DOHH2 (cell line): Measurements from ENCODE around the gene EFNA3.

ENCODE experiments used
- H3F3A ChIP-seq: fragments of 200-600 bp; sonication (generic), shearing (Covaris generic); 2 replicates; pipeline ENCODE4 v1.6.0; 2016; ENCODE audit warnings: antibody characterized with exemption, mild to moderate bottlenecking; ENCODE audit not compliant: control insufficient read depth, insufficient read depth
- H3K27ac ChIP-seq: fragments of 200-600 bp; sonication (generic); 2 replicates; pipeline ENCODE4 v1.5.1; 2014; ENCODE audit warnings: low read depth, mild to moderate bottlenecking, low read length, moderate library complexity
- H3K27me3 ChIP-seq: fragments of 200-600 bp; sonication (generic); 2 replicates; pipeline ENCODE4 v1.6.1; 2014; ENCODE audit warnings: mild to moderate bottlenecking, low read length, mixed read lengths; ENCODE audit not compliant: control insufficient read depth
- H3K36me3 ChIP-seq: fragments of 200-600 bp; sonication (generic); 2 replicates; pipeline ENCODE4 v1.6.1; 2014; ENCODE audit warnings: mild to moderate bottlenecking, low read length, moderate library complexity, mixed read lengths; ENCODE audit not compliant: control insufficient read depth
- H3K4me1 ChIP-seq: fragments of 200-600 bp; sonication (generic); 2 replicates; pipeline ENCODE4 v1.6.1; 2014; ENCODE audit warnings: mild to moderate bottlenecking, low read length, mixed read lengths; ENCODE audit not compliant: control insufficient read depth
- H3K4me2 ChIP-seq: fragments of 200-600 bp; sonication (generic); 2 replicates; pipeline ENCODE4 v1.6.0; 2014; ENCODE audit warnings: mild to moderate bottlenecking, low read length, moderate library complexity
- H3K4me3 ChIP-seq: fragments of 200-600 bp; sonication (generic); 2 replicates; pipeline ENCODE4 v1.5.1; 2014; ENCODE audit warnings: mild to moderate bottlenecking, low read length, mixed read lengths
- H3K79me2 ChIP-seq: fragments of 200-600 bp; sonication (generic); 2 replicates; pipeline ENCODE4 v1.6.1; 2014; ENCODE audit warnings: mild to moderate bottlenecking, low read length, mixed read lengths; ENCODE audit not compliant: control insufficient read depth
- H3K9me2 ChIP-seq: fragments of 200-600 bp; sonication (generic); replicated peaks from 2 replicates; pipeline ENCODE4 v1.6.1; 2014; ENCODE audit warnings: mild to moderate bottlenecking, low read length, mixed read lengths; ENCODE audit not compliant: control insufficient read depth
- H3K9me3 ChIP-seq: fragments of 200-600 bp; sonication (generic); 2 replicates; pipeline ENCODE4 v1.6.1; 2014; ENCODE audit warnings: antibody characterized with exemption, low read length, mixed read lengths; ENCODE audit not compliant: control insufficient read depth, insufficient read depth
- H4K20me1 ChIP-seq: fragments of 200-600 bp; sonication (generic); 2 replicates; pipeline ENCODE4 v1.6.0; 2014; ENCODE audit warnings: low read depth, mild to moderate bottlenecking, antibody characterized with exemption, low read length, moderate library complexity; ENCODE audit not compliant: control insufficient read depth, insufficient read depth
- CTCF ChIP-seq: fragments of 200-600 bp; sonication (generic); IDR thresholded peaks from one replicate; pipeline ENCODE4 v1.5.1; 2014; ENCODE audit warnings: antibody characterized with exemption, mild to moderate bottlenecking, low read depth, low read length; ENCODE audit not compliant: poor library complexity, severe bottlenecking
- EZH2phosphoT487 ChIP-seq: fragments of 200-600 bp; sonication (generic); IDR thresholded peaks from 2 replicates; pipeline ENCODE4 v1.6.1; 2017; ENCODE audit warnings: borderline replicate concordance, mild to moderate bottlenecking, antibody characterized with exemption, low read length, moderate library complexity, mixed read lengths

EFNA3 gene

GRCh38 chr1:155083052-155083541, 4.5 kb downstream of the EFNA3 start:
- peaks cover 61% of the 10 kb centered on the region for H3K27me3 ChIP-seq
- H3K36me3 ChIP-seq: no peaks in the 10 kb centered on the region
- H3K4me3 ChIP-seq: 0 out of 2 replicates have a peak overlapping the region, but pooled peaks have one; percentile 8
- H3K4me1 ChIP-seq: peaks cover 83% of the 10 kb centered on the region
- H3K9me2 ChIP-seq: no peaks in the 10 kb centered on the region
- peak overlapping the region; percentile 76 for H3K4me2 ChIP-seq
- peaks cover 20% of the 10 kb centered on the region for H3F3A ChIP-seq
- TF ChIP-seq EZH2phosphoT487 (no peak), CTCF (no peak)
- H4K20me1 ChIP-seq: no peaks in the 10 kb centered on the region
- no peaks in the 10 kb centered on the region for H3K79me2 ChIP-seq
- H3K9me3 ChIP-seq: no peaks in the 10 kb centered on the region
- H3K27ac ChIP-seq: no peak overlapping the region

DNA sequence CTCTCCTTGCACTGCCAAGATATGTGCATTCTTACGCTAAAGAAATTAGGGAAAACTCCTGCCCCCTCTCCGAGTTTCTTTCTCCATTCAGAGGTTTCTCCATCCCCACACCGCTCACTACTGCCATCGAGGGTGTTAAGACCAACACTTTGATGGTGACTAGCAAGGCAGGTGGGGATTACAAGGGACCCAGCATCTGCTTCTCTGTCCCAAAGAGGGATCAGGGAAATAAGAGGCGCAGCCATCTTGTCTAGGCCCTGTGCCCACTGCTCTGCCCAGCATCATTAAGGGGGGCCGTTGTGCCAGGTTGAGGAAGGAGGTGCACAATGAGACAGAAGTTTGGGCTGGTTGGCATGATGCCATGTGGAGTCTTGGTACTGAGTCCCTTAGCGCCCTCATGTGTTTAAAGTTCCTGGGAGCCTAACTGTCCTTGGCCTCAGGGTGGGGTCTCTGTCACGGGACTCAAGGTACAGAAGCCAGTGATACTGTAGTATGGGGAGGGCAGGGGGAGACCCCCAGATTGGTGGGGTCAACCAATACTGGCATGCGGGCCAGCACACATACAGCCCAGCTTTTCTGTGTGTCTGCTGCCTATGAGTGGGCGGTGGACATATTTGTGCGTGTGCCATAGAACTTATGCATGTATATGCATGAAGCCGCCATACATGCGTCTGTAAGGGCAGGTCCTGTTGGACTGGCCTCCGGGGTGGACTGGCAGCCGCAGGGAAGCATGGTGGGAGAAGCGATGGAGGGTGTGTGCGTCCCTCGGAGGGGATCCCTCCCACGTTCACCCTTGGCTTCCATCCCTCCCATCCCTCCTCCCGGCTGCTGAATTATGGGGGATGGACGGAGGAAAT, 5.5 kb downstream of the EFNA3 start:
- Histone ChIP-seq H3K9me2 (no peaks in the 10 kb centered on the region), H4K20me1 (no peaks in the 10 kb centered on the region), H3K4me2 (peak overlapping the region; percentile 96), H3K9me3 (no peaks in the 10 kb centered on the region), H3K79me2 (no peaks in the 10 kb centered on the region), H3K27me3 (peaks cover 52% of the 10 kb centered on the region), H3F3A (peaks cover 20% of the 10 kb centered on the region), H3K36me3 (no peaks in the 10 kb centered on the region), H3K4me3 (peak overlapping the region; percentile 87), H3K4me1 (peaks cover 73% of the 10 kb centered on the region), H3K27ac (peak overlapping the region; percentile 90; the same call in 1 of the 2 replicates)
- TF ChIP-seq CTCF: peak; percentile 61
- TF ChIP-seq EZH2phosphoT487: no peak

DNA sequence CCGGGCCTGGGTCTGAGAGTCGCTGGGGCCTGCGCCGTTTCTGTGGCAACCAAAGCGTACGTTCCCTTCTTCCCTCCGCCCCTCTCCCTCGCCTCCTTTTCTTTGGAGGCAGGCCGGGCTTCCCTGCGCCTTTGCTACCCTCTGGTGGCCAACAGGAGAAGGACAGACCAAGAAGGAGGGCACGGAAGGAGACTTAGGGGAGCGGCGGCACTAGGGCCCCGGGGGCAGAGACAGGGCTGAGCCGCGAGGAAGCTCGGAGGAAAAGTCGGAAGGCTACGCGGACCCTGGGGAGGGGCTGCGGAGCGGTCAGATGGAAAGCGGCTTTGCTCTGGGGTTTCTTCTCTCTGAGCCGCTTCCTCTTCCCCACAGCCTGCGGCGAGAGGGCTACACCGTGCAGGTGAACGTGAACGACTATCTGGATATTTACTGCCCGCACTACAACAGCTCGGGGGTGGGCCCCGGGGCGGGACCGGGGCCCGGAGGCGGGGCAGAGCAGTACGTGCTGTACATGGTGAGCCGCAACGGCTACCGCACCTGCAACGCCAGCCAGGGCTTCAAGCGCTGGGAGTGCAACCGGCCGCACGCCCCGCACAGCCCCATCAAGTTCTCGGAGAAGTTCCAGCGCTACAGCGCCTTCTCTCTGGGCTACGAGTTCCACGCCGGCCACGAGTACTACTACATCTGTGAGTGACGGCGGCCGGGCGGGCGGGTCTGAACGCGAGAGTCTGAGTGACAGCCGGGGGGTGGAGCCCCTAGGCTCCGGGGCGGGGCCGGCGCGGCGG, 6.3 kb downstream of the EFNA3 start:
- H3K36me3 ChIP-seq: no peaks in the 10 kb centered on the region
- no peaks in the 10 kb centered on the region for H4K20me1 ChIP-seq
- peak overlapping the region; percentile 90 for H3K27ac ChIP-seq
- peaks cover 44% of the 10 kb centered on the region for H3K27me3 ChIP-seq
- H3K4me1 ChIP-seq: peaks cover 65% of the 10 kb centered on the region
- no peaks in the 10 kb centered on the region for H3K9me2 ChIP-seq
- TF ChIP-seq CTCF (peak; percentile 82), EZH2phosphoT487 (no peak)
- peak overlapping the region; percentile 87 for H3K4me3 ChIP-seq
- peak overlapping the region; percentile 96 for H3K4me2 ChIP-seq
- H3K79me2 ChIP-seq: no peaks in the 10 kb centered on the region
- no peaks in the 10 kb centered on the region for H3K9me3 ChIP-seq
- H3F3A ChIP-seq: peaks cover 20% of the 10 kb centered on the region
